Right atrium auricular region (tissue), 2 donors: ENCODE data around the gene CIB4. TPM values are rescaled to one million over a fixed set of nuclear protein-coding genes. Genes with fewer than 3 reads are reported as not detected.

Experiments used
- DNase-seq: peaks from one replicate; pipeline ENCODE4 v3.0.0-alpha.2; 2019; ENCODE audit warnings: low spot score
- H3K27ac ChIP-seq, 2 donors: fragments of 200-600 bp; sonication (generic); 1 replicate in 1 of 2; 2 replicates in 1 of 2; pipeline ENCODE4 v1.5.1; 2016 to 2019
- H3K27me3 ChIP-seq, 2 donors: fragments of 200-600 bp; sonication (generic); one replicate each; pipeline versions ENCODE4 v1.5.1 to v1.6.0; 2017 to 2019
- H3K36me3 ChIP-seq: fragments of 200-600 bp; sonication (generic); one replicate; pipeline ENCODE4 v1.5.1; 2016
- H3K4me1 ChIP-seq, 2 donors: fragments of 200-600 bp; sonication (generic); one replicate each; pipeline versions ENCODE4 v1.5.1 to v1.6.0; 2017 to 2019
- H3K4me3 ChIP-seq, 2 donors: fragments of 200-600 bp; sonication (generic); 1 replicate in 1 of 2; 2 replicates in 1 of 2; pipeline ENCODE4 v1.5.1; 2017 to 2019; ENCODE audit warnings: mild to moderate bottlenecking in 1 of 2, moderate library complexity in 1 of 2
- H3K9me3 ChIP-seq, 2 donors: fragments of 200-600 bp; sonication (generic); one replicate each; pipeline ENCODE4 v1.5.1; 2019
- CTCF ChIP-seq, 2 donors: fragments of 200-600 bp; sonication (generic); IDR thresholded peaks; one replicate each; pipeline ENCODE4 v1.5.1; 2019; ENCODE audit warnings: antibody characterized with exemption in 2 of 2
- total RNA-seq, 2 donors: library from RNA; depleted of rRNA; stranded (reverse); fragments of >200 nt; gene quantifications; one replicate each; pipeline ENCODE4 v1.1.0, GENCODE V29; 2016

CIB4 gene
- total RNA-seq, 2 donors from 2014 or later = not detected

GRCh38 chr2:26618611-26619010, 22.6 kb downstream of the CIB4 start:
- H3K4me3 ChIP-seq = no peak overlapping the region
- no peak for DNase-seq
- H3K27ac ChIP-seq = no peak overlapping the region
- H3K9me3 ChIP-seq = no peaks in the 10 kb centered on the region
- no peak for TF ChIP-seq CTCF (IDR thresholded peaks at IDR 0.05)
- H3K36me3 ChIP-seq = no peaks in the 10 kb centered on the region
- H3K4me1 ChIP-seq = peaks cover 0 to 20% of the 10 kb centered on the region in 2 donors
- H3K27me3 ChIP-seq = no peaks in the 10 kb centered on the region

- Histone ChIP-seq H3K27me3 (no peaks in the 10 kb centered on the region), H3K9me3 (no peaks in the 10 kb centered on the region), H3K4me1 (peaks cover 0 to 29% of the 10 kb centered on the region in 2 donors), H3K4me3 (no peak overlapping the region), H3K27ac (no peak overlapping the region), H3K36me3 (no peaks in the 10 kb centered on the region)
- TF ChIP-seq CTCF (IDR thresholded peaks at IDR 0.05) = no peak
- DNase-seq = no peak
Measured at GRCh38 chr2:26617588-26618083, 23.5 kb downstream of the CIB4 start.

- TF ChIP-seq CTCF (IDR thresholded peaks at IDR 0.05) = no peak
- DNase-seq = no peak
- Histone ChIP-seq H3K27ac (no peak overlapping the region), H3K27me3 (no peaks in the 10 kb centered on the region), H3K9me3 (no peaks in the 10 kb centered on the region), H3K4me1 (peaks cover 0 to 32% of the 10 kb centered on the region in 2 donors), H3K36me3 (no peaks in the 10 kb centered on the region), H3K4me3 (no peak overlapping the region)
Measured at GRCh38 chr2:26616706-26617587, 24.2 kb downstream of the CIB4 start.

- H3K4me1 ChIP-seq = peaks cover 0 to 32% of the 10 kb centered on the region in 2 donors
- DNase-seq = no peak
- no peak overlapping the region for H3K27ac ChIP-seq
- no peak for TF ChIP-seq CTCF (IDR thresholded peaks at IDR 0.05)
- H3K36me3 ChIP-seq = no peaks in the 10 kb centered on the region
- H3K9me3 ChIP-seq = no peaks in the 10 kb centered on the region
- no peaks in the 10 kb centered on the region for H3K27me3 ChIP-seq
- H3K4me3 ChIP-seq = no peak overlapping the region
Measured at GRCh38 chr2:26615860-26616705, 25.1 kb downstream of the CIB4 start.

- no peak overlapping the region for H3K27ac ChIP-seq
Measured at GRCh38 chr2:26615336-26615859, 25.8 kb downstream of the CIB4 start.

More at GRCh38 chr2:26615336-26615859, 25.8 kb downstream of the CIB4 start:
- no peak for DNase-seq
- no peak for TF ChIP-seq CTCF (IDR thresholded peaks at IDR 0.05)
- Histone ChIP-seq H3K27me3 (no peaks in the 10 kb centered on the region), H3K4me1 (peaks cover 0 to 32% of the 10 kb centered on the region in 2 donors), H3K4me3 (no peak overlapping the region), H3K36me3 (no peaks in the 10 kb centered on the region), H3K9me3 (no peaks in the 10 kb centered on the region)
